GM12878 (cell line): ENCODE measurements around the gene ARAP2.

Experiments
- CHD2 ChIP-seq: IDR thresholded peaks from 2 replicates; pipeline ENCODE4 v1.6.1; 2011; ENCODE audit warnings: low read depth, low read length, improper control_type of control experiment, borderline replicate concordance
- CTCF ChIP-seq, 3 experiments: IDR thresholded peaks in 2 of 3; conservative IDR thresholded peaks in 1 of 3; 2 replicates each; pipeline ENCODE4 v1.5.1; 2011; ENCODE audit warnings: low read depth in 3 of 3, low read length in 3 of 3, mild to moderate bottlenecking in 3 of 3, control low read depth in 2 of 3, moderate library complexity in 2 of 3, inconsistent platforms in 1 of 3, mixed read lengths in 1 of 3; ENCODE audit not compliant: control insufficient read depth in 2 of 3, insufficient read depth in 1 of 3; ENCODE audit errors: extremely low read depth in 1 of 3
- EZH2 ChIP-seq: IDR thresholded peaks from 2 replicates; pipeline ENCODE4 v1.6.1; 2012; ENCODE audit warnings: low read depth, mild to moderate bottlenecking, control low read depth, inconsistent platforms, low read length, borderline replicate concordance; ENCODE audit not compliant: control insufficient read depth
- MYC ChIP-seq: IDR thresholded peaks from 2 replicates; pipeline ENCODE4 v1.6.1; 2011; ENCODE audit warnings: mild to moderate bottlenecking, low read length, moderate library complexity, inconsistent platforms; ENCODE audit not compliant: insufficient read depth, insufficient replicate concordance, insufficient read length, severe bottlenecking
- NRF1 ChIP-seq: conservative IDR thresholded peaks from 2 replicates; pipeline ENCODE4 v1.6.1; 2011; ENCODE audit warnings: mild to moderate bottlenecking, low read depth, low read length, improper control_type of control experiment
- POLR2AphosphoS5 ChIP-seq: IDR thresholded peaks from 2 replicates; pipeline ENCODE4 v1.6.1; 2011; ENCODE audit warnings: mild to moderate bottlenecking, low read length, inconsistent platforms
- RAD51 ChIP-seq: fragments of 450-650 bp; IDR thresholded peaks from 2 replicates; pipeline ENCODE4 v1.6.1; 2016; ENCODE audit warnings: moderate library complexity, mild to moderate bottlenecking, inconsistent platforms
- SKIL ChIP-seq: fragments of 450-650 bp; IDR thresholded peaks from 2 replicates; pipeline ENCODE4 v1.6.1; 2017; ENCODE audit warnings: mild to moderate bottlenecking, low read depth, inconsistent platforms; ENCODE audit not compliant: poor library complexity, severe bottlenecking
- YY1 ChIP-seq: IDR thresholded peaks from 2 replicates; pipeline ENCODE4 v1.6.1; 2011; ENCODE audit warnings: low read depth, mild to moderate bottlenecking, low read length

GRCh38 chr4:36051634-36052033 lies 192.7 kb downstream of the ARAP2 start:
- TF ChIP-seq EZH2 (no peak), SKIL (no peak), MYC (no peak), CTCF (IDR thresholded peaks at IDR 0.05 in 2 of 3, conservative IDR thresholded peaks at IDR 0.05 in 1 of 3; ENCODE audit: control insufficient read depth in 2 of 3, extremely low read depth in 1 of 3, insufficient read depth in 1 of 3, low read depth in 3 of 3, low read length in 3 of 3) (no peak), RAD51 (no peak), YY1 (no peak), CHD2 (no peak), NRF1 (no peak), POLR2AphosphoS5 (no peak)
